ENCODE measurements around the gene CLEC3A.
"Not testable (repeated sequence)": the region's sequence is repeated elsewhere in the genome, so short reads cannot be mapped to it uniquely, and the experiment has no call there.

GRCh38 chr16:77992381-77992780 is 30.0 kb upstream of the CLEC3A start:
- not testable (repeated sequence) for TF ChIP-seq POLR2A, CTCF, POLR2AphosphoS5 (IDR thresholded peaks at IDR 0.05)
